ENCODE measurements around the gene HYKK. TPM values are rescaled to one million over a fixed set of nuclear protein-coding genes. Genes with fewer than 3 reads are reported as not detected.

HYKK gene
- total and polyA plus RNA-seq, 9 of the 15 experiments (the other 6 are each of a cell fraction or from before 2014, with no cell fraction given) = 1.9 to 6.1 (median 4.3) TPM

GRCh38 chr15:78506971-78507830 is at the start of gene HYKK (continued):
- TF ChIP-seq RREB1 (CRISPR knock-in tag; IDR thresholded peaks at IDR 0.05) (0 out of 2 replicates have a peak, but pooled peaks have one; percentile 18), PHF21A (IDR thresholded peaks at IDR 0.05; ENCODE audit: borderline replicate concordance, low read depth) (peak; percentile 90; the same call in 1 of the 2 replicates), ZFX (CRISPR knock-in tag; IDR thresholded peaks at IDR 0.05) (peak; percentile 70), ARID1B (IDR thresholded peaks at IDR 0.05) (peak; percentile 11; the same call in 1 of the 2 replicates), NFYB (IDR thresholded peaks at IDR 0.05; ENCODE audit: extremely low read depth, insufficient read length) (peak; percentile 31), ZEB2 (IDR thresholded peaks at IDR 0.05) (peak; percentile 46; the same call in 1 of the 2 replicates), ZSCAN32 (CRISPR knock-in tag; IDR thresholded peaks at IDR 0.05) (0 out of 2 replicates have a peak, but pooled peaks have one; percentile 7), MEIS2 (IDR thresholded peaks at IDR 0.05; ENCODE audit: partially characterized antibody) (peak; percentile 57), SP2 (IDR thresholded peaks at IDR 0.05; ENCODE audit: extremely low read depth, low read depth, low read length, poor library complexity, severe bottlenecking) (peak; percentile 38), TBP (optimal IDR thresholded peaks at IDR 0.05; ENCODE audit: low read depth, low read length) (peak; percentile 66)
- TF ChIP-seq, protein P1, sequence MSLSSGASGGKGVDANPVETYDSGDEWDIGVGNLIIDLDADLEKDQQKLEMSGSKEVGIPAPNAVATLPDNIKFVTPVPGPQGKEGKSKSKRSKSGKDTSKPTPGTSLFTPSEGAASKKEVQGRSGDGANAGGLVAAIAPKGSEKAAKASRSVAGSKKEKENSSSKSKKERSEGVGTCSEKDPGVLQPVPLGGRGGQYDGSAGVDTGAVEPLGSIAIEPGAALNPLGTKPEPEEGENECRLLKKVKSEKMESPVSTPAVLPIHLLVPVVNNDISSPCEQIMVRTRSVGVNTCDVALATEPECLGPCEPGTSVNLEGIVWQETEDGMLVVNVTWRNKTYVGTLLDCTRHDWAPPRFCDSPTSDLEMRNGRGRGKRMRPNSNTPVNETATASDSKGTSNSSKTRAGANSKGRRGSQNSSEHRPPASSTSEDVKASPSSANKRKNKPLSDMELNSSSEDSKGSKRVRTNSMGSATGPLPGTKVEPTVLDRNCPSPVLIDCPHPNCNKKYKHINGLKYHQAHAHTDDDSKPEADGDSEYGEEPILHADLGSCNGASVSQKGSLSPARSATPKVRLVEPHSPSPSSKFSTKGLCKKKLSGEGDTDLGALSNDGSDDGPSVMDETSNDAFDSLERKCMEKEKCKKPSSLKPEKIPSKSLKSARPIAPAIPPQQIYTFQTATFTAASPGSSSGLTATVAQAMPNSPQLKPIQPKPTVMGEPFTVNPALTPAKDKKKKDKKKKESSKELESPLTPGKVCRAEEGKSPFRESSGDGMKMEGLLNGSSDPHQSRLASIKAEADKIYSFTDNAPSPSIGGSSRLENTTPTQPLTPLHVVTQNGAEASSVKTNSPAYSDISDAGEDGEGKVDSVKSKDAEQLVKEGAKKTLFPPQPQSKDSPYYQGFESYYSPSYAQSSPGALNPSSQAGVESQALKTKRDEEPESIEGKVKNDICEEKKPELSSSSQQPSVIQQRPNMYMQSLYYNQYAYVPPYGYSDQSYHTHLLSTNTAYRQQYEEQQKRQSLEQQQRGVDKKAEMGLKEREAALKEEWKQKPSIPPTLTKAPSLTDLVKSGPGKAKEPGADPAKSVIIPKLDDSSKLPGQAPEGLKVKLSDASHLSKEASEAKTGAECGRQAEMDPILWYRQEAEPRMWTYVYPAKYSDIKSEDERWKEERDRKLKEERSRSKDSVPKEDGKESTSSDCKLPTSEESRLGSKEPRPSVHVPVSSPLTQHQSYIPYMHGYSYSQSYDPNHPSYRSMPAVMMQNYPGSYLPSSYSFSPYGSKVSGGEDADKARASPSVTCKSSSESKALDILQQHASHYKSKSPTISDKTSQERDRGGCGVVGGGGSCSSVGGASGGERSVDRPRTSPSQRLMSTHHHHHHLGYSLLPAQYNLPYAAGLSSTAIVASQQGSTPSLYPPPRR (CRISPR knock-in tag; IDR thresholded peaks at IDR 0.05; ENCODE audit: borderline replicate concordance) = 0 out of 2 replicates have a peak, but pooled peaks have one; percentile 46
- TF ChIP-seq, protein P2, sequence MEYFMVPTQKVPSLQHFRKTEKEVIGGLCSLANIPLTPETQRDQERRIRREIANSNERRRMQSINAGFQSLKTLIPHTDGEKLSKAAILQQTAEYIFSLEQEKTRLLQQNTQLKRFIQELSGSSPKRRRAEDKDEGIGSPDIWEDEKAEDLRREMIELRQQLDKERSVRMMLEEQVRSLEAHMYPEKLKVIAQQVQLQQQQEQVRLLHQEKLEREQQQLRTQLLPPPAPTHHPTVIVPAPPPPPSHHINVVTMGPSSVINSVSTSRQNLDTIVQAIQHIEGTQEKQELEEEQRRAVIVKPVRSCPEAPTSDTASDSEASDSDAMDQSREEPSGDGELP (CRISPR knock-in tag; IDR thresholded peaks at IDR 0.05; ENCODE audit: borderline replicate concordance) = peak; percentile 4; the same call in 1 of the 2 replicates
